Left forelimb (tissue), 1 donor: Measurements from ENCODE around the gene HCN4.

Source experiments
- DNase-seq: peaks from one replicate; pipeline ENCODE4 v3.0.0-alpha.2; 2018; ENCODE audit warnings: low spot score

HCN4 gene

DNA sequence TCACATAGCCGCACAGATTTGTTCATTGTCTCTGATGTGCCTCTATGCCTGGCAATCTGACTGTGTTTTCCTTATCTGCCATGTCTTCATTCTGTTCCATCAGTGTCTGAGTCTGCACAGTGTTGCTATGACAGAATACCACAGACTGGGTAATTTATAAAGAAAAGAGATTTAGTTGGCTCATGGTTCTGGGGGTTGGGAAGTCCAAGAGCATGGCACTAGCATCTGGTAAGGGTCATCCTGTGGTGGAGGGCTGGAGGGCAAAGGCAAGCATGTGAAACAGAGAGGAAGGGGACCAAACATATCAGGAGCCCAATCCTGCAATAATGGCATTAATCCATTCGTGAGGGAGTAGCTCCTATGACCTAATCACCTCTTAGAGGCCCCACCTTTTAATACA lies 11.9 kb upstream of the HCN4 start:
- DNase-seq: no peak

DNA sequence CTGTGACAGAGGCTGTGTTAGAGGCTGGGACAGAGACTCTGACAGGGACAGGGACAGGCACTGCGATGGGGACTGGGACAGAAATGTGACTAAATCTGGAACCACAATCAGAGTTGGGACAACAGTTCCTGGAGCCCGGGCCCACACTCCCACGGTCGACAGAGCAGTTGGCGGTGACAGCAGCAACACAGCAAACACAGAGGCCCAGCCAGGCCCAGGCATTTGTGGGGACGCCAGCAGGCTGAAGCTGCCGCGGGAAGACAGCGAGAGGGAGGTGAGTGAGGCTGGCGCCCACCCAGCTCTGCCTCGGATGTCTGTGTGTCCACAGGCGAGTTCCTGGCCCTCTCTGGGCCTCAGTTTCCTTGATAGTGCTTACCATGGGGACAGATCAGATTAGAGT lies 9.3 kb upstream of the HCN4 start:
- DNase-seq: no peak

- DNase-seq: no peak
Observed at GRCh38 chr15:73375755-73376305, 7.1 kb upstream of the HCN4 start.

- no peak for DNase-seq
Observed at GRCh38 chr15:73375012-73375411, 6.3 kb upstream of the HCN4 start.

DNA sequence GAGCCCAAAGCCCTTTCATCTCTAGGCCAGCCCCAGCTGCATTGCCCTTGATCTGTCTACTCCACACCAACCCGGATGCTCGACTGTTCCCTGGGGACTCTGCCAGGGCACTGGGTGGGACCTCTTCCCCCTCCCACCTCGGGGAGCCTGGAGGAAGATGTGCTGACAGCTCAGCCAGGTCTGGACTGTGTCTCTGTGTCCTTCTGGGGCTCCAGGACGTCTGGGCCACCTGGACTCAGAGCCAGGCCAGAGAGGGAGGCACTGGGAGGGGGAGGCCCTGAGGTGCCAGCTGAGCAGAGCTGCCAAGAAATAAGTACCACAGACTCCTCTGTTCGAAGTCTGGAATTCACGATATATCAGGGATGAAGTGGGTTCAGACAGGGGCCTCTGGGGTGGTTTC lies 5.8 kb upstream of the HCN4 start:
- no peak for DNase-seq

DNA sequence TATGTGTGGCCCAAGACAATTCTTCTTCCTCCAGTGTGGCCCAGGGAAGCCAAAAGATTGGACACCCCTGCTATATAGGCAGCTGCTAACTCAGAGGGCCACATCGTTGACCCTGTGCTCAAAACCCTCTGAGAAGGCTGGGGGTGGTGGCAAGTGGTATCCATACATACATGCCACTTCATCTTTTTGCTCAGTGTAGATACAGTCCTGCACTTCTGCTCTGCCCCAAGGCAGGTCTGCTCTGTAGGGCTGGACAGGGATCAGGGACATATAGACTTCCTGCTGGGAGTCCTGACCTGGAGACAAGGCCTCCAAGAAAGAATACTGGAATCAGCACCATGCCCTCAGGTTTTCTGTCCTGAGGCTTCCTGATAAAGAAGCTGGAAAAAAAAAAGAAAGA lies 4.5 kb upstream of the HCN4 start:
- no peak for DNase-seq

- no peak for DNase-seq
Observed at GRCh38 chr15:73371812-73372211, 3.1 kb upstream of the HCN4 start.

DNA sequence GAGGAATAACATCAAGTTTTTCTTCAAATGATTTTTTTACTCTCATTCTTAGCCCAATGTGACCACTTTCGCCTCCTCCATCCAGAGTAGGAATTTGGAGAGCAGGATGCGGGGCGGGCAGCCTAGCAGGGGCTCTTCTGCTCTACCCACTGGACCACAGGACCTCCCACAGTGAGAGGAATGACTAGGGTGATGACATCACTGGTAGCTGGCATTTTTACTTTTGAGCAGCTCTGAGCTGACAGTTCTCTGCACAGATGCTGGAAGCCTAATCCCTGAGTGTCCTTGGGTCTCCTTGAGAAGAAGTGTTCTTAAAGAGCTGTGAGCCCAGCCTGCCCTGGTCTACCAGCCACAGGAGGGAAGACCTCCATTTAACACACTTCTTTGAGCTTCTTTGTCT lies 1.4 kb upstream of the HCN4 start:
- DNase-seq: no peak

DNA sequence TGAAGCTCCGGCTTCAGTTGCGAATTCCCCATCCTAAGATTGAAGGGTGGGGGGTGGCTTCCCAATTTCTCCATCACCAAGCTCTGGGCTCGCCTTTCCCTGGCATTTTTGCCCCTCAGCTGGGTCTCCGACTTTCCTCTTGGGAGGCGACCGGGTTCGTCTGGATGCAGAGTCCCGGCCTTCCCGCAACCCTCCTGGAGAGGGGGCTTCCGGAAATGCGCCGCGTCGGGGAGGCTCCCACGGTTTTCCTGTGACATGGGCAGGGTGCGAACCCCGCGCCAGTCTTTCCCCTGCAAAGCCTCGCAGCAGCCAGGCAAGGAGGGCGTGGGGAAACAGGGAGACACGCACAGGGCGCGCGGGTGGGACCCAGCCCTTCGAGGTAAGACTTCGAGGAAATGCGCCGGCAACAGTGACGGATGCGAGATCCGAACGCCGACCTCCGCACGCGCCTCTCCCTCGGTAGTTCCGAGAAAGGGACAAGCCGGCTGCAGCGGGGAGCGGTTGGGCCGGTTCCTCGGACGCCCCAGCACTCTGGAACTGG lies 466 bp upstream of the HCN4 start:
- no peak for DNase-seq

DNA sequence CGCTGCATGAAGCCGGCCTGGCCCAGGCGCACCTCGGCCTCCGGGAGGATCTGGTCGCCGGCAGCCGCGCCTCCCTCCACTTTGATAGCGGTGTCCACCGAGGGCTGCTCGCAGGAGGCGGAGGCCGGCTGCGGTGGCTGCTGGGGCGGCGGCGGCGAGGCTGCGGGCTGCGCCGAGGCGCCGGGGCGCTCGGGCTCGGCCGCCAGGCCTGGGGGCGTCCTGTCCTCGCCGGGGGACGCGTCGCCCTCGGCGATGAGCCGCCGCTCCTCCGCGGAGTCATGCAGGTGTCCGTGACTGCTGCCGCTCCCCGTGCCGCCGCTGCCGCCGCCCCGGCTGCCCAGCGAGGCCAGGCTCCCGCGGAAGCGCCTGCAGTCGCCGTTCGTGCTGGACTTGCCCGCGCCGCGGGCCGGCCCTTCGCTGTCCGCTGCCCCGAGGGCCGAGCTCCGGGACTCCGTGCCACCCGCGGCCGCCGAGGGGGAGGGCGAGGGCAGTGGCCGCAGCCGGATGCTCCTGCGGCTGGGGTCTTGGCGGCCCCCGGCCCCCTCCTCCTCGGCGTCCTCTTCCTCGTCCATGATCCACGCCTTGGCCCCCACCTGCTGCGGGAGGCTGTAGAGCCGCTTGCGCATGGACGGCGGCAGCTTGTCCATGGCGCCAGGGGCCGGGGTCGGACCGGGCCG lies 996 bp downstream of the HCN4 start:
- DNase-seq: no peak

GRCh38 chr15:73366766-73367623 lies 1.8 kb downstream of the HCN4 start:
- DNase-seq: no peak

GRCh38 chr15:73364070-73364469 lies 4.7 kb downstream of the HCN4 start:
- DNase-seq: no peak

- no peak for DNase-seq
Observed at GRCh38 chr15:73362900-73363299, 5.9 kb downstream of the HCN4 start.

DNA sequence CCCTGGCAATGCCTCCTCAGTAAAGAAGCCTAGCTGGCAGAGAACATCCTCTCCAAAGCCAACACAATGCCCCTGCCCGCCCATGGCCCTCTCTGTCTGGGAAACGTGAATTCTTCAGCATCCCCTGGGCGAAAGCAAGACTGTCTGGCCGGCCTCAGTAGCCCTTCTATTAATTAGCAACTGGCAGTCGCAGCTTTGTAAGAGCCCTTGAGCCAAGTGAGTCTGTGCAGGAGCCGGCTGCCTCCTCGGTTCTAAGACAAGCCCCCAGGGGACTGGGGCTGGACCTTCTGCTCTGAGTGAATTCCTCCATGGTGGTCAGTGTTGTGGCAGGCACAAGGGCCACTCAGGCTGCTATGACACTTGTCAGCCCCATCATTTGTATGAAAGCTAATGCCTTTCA lies 7.4 kb downstream of the HCN4 start:
- no peak for DNase-seq

DNA sequence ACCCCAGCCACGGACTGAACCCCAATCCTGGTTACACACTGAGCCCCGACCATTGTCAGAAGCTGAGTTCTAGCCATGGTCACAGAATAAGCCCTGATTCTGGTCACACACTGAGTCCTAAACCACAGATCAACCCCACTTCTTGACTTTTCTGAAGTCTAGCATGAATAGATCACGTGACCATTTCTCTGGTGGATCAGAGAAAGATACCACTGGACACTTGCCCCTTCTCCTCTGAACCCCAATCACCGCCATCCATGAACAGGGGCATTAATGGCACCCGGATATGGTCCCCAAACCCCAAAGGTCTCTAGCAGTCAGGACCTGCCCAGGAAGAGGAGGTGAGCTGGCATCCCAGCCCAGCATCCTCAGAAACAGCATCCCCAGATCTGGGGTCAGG lies 9.1 kb downstream of the HCN4 start:
- DNase-seq: no peak

DNA sequence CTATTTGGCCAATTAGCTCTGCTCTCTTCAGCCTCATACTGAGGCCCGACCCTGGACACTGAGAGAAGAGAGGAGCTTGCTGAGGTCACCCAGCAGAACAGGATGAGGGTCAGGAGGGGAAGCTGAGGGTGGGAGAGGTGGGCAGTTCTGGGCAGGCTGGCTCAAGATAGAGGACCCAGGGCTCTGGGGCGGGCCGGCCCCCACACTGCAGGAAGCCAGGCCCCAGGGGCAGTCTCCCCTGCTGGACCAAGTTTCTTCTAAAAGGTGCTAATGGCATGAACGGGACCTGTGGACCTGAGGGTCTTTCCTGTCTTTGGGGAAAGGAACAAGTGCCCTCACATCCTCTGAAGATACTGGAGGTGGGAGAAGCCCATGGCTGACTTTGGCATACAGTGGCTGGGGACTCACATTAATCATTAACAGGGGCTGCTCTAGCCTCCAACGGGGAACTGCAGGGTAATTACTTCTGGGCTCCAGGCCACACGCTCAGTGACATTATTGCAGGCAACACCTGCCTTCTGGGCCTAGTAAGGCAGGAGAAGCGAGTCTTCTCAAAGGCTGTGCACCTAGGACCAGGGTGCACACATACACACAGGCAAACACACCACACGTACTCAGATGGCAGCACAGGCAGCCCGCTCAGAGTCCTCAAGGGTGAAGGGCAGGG lies 10.6 kb downstream of the HCN4 start:
- DNase-seq: no peak

- no peak for DNase-seq
Observed at GRCh38 chr15:73355612-73356265, 13.0 kb downstream of the HCN4 start.

DNA sequence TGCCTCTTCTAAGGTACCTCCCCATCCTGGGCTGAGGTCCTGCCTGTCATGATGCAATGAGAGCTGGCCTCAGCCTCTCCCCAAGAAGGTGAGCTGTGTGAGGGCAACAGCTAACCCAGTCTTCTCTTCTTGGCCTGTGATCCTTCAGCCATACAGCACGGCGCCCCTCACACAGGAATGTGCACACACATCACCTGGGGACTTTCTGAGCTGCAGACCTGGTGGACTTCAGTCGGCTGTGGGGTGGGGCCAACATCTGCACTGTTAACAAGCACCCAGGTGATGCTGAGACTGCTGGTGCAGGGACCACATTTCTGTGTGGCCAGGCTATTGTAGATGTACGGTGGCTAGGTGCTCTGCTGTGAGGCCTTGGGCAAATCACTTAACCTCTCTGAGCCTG lies 14.5 kb downstream of the HCN4 start:
- no peak for DNase-seq

DNA sequence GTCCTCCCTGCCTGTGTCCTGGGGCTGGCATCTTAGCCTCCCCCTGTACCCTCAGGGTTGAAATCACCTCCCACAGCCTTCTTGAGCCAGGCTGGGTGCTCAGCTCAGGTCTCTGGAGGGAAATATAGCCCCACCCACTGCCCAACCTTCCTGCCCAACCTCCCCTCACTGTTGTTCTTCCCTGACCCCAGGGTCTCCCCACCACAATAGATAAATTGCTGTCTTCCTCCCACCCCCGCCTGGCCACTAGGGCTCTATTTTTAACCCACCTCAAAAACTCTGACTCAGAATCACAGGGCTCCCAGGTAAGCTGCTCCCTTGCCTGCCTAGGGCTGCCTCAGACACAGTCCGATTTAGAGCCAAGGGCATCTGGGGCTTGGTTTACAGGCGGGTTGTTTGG lies 15.0 kb downstream of the HCN4 start:
- no peak for DNase-seq

GRCh38 chr15:73352082-73352481 lies 16.7 kb downstream of the HCN4 start:
- no peak for DNase-seq

DNA sequence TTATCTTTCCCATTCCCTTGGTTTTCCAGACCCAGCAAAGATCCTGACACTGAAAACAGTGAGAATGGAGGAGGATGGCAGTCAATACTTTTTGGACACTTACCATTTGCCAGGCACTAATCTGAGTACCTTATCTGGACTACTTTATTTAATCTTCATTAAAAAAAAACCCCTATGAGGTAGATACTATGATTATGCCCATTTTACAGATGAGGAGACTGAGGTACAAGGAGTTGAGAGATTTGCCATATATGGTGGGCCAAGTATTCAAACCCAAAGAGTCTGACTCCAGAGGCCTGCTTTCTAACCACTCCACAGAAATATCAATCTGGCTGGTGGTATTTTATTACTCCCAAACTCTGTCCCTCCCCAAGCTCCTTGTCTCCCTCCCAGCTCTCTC lies 19.6 kb downstream of the HCN4 start:
- DNase-seq: no peak

DNA sequence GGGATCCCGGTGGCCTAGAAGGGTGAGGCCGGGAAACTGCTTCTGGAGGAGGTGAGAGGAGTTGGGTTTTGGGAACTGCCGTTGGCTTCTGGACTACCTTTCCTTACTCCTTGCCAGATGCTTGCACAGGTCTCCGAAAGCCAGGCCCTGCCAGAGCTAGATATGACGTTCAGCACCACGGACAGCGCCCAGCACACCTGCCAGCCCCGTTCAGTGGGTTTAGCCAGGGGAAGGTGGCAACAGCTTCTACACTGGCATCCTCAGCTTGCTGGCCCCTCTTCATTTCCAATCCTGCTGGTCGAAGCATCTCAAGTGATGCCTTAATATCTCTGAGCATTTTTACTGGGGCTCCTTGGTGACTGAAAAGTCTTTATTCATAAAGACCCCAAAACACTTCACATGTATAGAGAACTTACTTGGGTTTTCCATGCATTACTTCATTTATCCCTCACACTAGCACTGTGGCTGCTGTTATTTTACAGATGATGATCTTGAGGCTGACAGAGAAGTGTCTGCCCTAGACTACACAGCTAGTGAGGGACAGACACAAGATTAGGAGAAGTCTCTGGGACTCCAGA lies 21.9 kb downstream of the HCN4 start:
- no peak for DNase-seq
